Subcutaneous abdominal adipose tissue (tissue), 5 donors: Measurements from ENCODE around the gene ROR1.

Experiments used
- H3K27ac ChIP-seq: one replicate; pipeline ENCODE4 v1.7.0; 2013; ENCODE audit warnings: low read depth, mild to moderate bottlenecking, inconsistent platforms, low read length, moderate library complexity
- H3K27me3 ChIP-seq, 5 donors: one replicate each; pipeline ENCODE4 v1.7.0; 2013; ENCODE audit warnings: low read length in 5 of 5, inconsistent platforms in 1 of 5; ENCODE audit not compliant: control insufficient read depth in 5 of 5, insufficient read depth in 4 of 5
- H3K36me3 ChIP-seq, 5 donors: one replicate each; pipeline ENCODE4 v1.7.0; 2013; ENCODE audit warnings: low read length in 5 of 5; ENCODE audit not compliant: control insufficient read depth in 5 of 5, insufficient read depth in 5 of 5
- H3K4me1 ChIP-seq, 5 donors: one replicate each; pipeline ENCODE4 v1.7.0; 2013; ENCODE audit warnings: low read length in 5 of 5, mild to moderate bottlenecking in 3 of 5, moderate library complexity in 1 of 5; ENCODE audit not compliant: control insufficient read depth in 5 of 5, insufficient read depth in 5 of 5
- H3K4me3 ChIP-seq, 5 donors: one replicate each; pipeline ENCODE4 v1.7.0; 2013; ENCODE audit warnings: low read length in 5 of 5, low read depth in 1 of 5
- H3K9ac ChIP-seq, 5 donors: one replicate each; pipeline ENCODE4 v1.7.0; 2013; ENCODE audit warnings: low read length in 5 of 5, mild to moderate bottlenecking in 4 of 5, moderate library complexity in 3 of 5
- H3K9me3 ChIP-seq, 5 donors: one replicate each; pipeline ENCODE4 v1.7.0; 2013; ENCODE audit warnings: low read length in 5 of 5; ENCODE audit not compliant: control insufficient read depth in 5 of 5
- donor health status: healthy.
- donor health status: healthy.
- donor health status: healthy.
- donor health status: healthy.
- donor health status: healthy.

The ROR1 gene

GRCh38 chr1:63740432-63740831 lies 33.4 kb upstream of the ROR1 start:
- Histone ChIP-seq H3K4me3 (no peak overlapping the region), H3K9me3 (no peaks in the 10 kb centered on the region), H3K36me3 (no peaks in the 10 kb centered on the region), H3K27ac (no peak overlapping the region), H3K27me3 (no peaks in the 10 kb centered on the region), H3K4me1 (peaks cover 0 to 9% (median 0%) of the 10 kb centered on the region in 5 donors), H3K9ac (no peak overlapping the region)

- H3K27ac ChIP-seq = no peak overlapping the region
- H3K4me1 ChIP-seq = peaks cover 0 to 22% (median 12%) of the 10 kb centered on the region in 5 donors
- no peaks in the 10 kb centered on the region for H3K27me3 ChIP-seq
- no peak overlapping the region for H3K9ac ChIP-seq
- no peaks in the 10 kb centered on the region for H3K9me3 ChIP-seq
- H3K36me3 ChIP-seq = no peaks in the 10 kb centered on the region
- H3K4me3 ChIP-seq = no peak overlapping the region
Measured at GRCh38 chr1:63742526-63742925, 31.3 kb upstream of the ROR1 start.

- Histone ChIP-seq H3K36me3 (no peaks in the 10 kb centered on the region), H3K27ac (no peak overlapping the region), H3K27me3 (no peaks in the 10 kb centered on the region)
Measured at GRCh38 chr1:63743781-63744180, 30.0 kb upstream of the ROR1 start.

GRCh38 chr1:63746129-63746864 lies 27.5 kb upstream of the ROR1 start:
- Histone ChIP-seq H3K27me3 (no peaks in the 10 kb centered on the region), H3K4me1 (peaks cover 0 to 28% (median 17%) of the 10 kb centered on the region in 5 donors), H3K27ac (no peak overlapping the region), H3K4me3 (no peak overlapping the region), H3K9ac (no peak overlapping the region), H3K9me3 (no peaks in the 10 kb centered on the region), H3K36me3 (no peaks in the 10 kb centered on the region)

More at GRCh38 chr1:63743781-63744180, 30.0 kb upstream of the ROR1 start:
- no peaks in the 10 kb centered on the region for H3K9me3 ChIP-seq
- H3K4me1 ChIP-seq = peaks cover 0 to 28% (median 17%) of the 10 kb centered on the region in 5 donors
- no peak overlapping the region for H3K9ac ChIP-seq
- no peak overlapping the region for H3K4me3 ChIP-seq

- Histone ChIP-seq H3K27ac (no peak overlapping the region), H3K4me1 (peaks cover 0 to 28% (median 17%) of the 10 kb centered on the region in 5 donors), H3K36me3 (no peaks in the 10 kb centered on the region)
Measured at GRCh38 chr1:63747445-63747844, 26.4 kb upstream of the ROR1 start.

GRCh38 chr1:63748046-63748580 lies 25.7 kb upstream of the ROR1 start:
- Histone ChIP-seq H3K36me3 (no peaks in the 10 kb centered on the region), H3K27ac (no peak overlapping the region), H3K4me3 (no peak overlapping the region), H3K4me1 (peaks cover 0 to 28% (median 17%) of the 10 kb centered on the region in 5 donors), H3K27me3 (no peaks in the 10 kb centered on the region), H3K9ac (no peak overlapping the region), H3K9me3 (no peaks in the 10 kb centered on the region)

More at GRCh38 chr1:63747445-63747844, 26.4 kb upstream of the ROR1 start:
- no peak overlapping the region for H3K9ac ChIP-seq
- H3K27me3 ChIP-seq = no peaks in the 10 kb centered on the region
- H3K4me3 ChIP-seq = no peak overlapping the region
- H3K9me3 ChIP-seq = no peaks in the 10 kb centered on the region

- Histone ChIP-seq H3K36me3 (no peaks in the 10 kb centered on the region), H3K27ac (no peak overlapping the region), H3K4me1 (peaks cover 0 to 27% (median 17%) of the 10 kb centered on the region in 5 donors), H3K4me3 (no peak overlapping the region), H3K9me3 (no peaks in the 10 kb centered on the region), H3K9ac (no peak overlapping the region), H3K27me3 (no peaks in the 10 kb centered on the region)
Measured at GRCh38 chr1:63748641-63749040, 25.2 kb upstream of the ROR1 start.

GRCh38 chr1:63750721-63751120 lies 23.1 kb upstream of the ROR1 start:
- H3K9ac ChIP-seq = no peak overlapping the region
- no peak overlapping the region for H3K27ac ChIP-seq
- peaks cover 0 to 21% (median 17%) of the 10 kb centered on the region in 5 donors for H3K4me1 ChIP-seq
- H3K27me3 ChIP-seq = no peaks in the 10 kb centered on the region
- no peak overlapping the region for H3K4me3 ChIP-seq
- H3K36me3 ChIP-seq = no peaks in the 10 kb centered on the region
- H3K9me3 ChIP-seq = no peaks in the 10 kb centered on the region

- Histone ChIP-seq H3K4me3 (no peak overlapping the region), H3K9me3 (no peaks in the 10 kb centered on the region), H3K4me1 (peaks cover 0 to 10% (median 8%) of the 10 kb centered on the region in 5 donors), H3K27ac (no peak overlapping the region), H3K9ac (no peak overlapping the region), H3K27me3 (no peaks in the 10 kb centered on the region), H3K36me3 (no peaks in the 10 kb centered on the region)
Measured at GRCh38 chr1:63752176-63752575, 21.6 kb upstream of the ROR1 start.

- no peak overlapping the region for H3K9ac ChIP-seq
- H3K9me3 ChIP-seq = no peaks in the 10 kb centered on the region
- H3K27ac ChIP-seq = no peak overlapping the region
- H3K4me1 ChIP-seq = no peaks in the 10 kb centered on the region
- no peaks in the 10 kb centered on the region for H3K27me3 ChIP-seq
- H3K4me3 ChIP-seq = no peak overlapping the region
- no peaks in the 10 kb centered on the region for H3K36me3 ChIP-seq
Measured at GRCh38 chr1:63753591-63753990, 20.2 kb upstream of the ROR1 start.
